Esophagus squamous epithelium (tissue), 4 donors: ENCODE results near the gene SMYD4.

Source experiments
- POLR2A ChIP-seq, 4 donors: fragments of 450-650 bp; IDR thresholded peaks; one replicate each; pipeline ENCODE4 v1.6.1; 2017; ENCODE audit warnings: antibody characterized with exemption in 4 of 4, mild to moderate bottlenecking in 4 of 4, moderate library complexity in 3 of 4
- TF ChIP-seq, protein P1 (sequence below), 6 experiments: fragments of 450-650 bp in 4 of 6; fragments of 200-600 bp in 2 of 6; sonication (generic) in 2 of 6; IDR thresholded peaks; one replicate each; pipeline ENCODE4 v1.5.1; 2016 to 2019; ENCODE audit warnings: antibody characterized with exemption in 6 of 6, mild to moderate bottlenecking in 4 of 6, moderate library complexity in 4 of 6

- TF ChIP-seq, protein P1, sequence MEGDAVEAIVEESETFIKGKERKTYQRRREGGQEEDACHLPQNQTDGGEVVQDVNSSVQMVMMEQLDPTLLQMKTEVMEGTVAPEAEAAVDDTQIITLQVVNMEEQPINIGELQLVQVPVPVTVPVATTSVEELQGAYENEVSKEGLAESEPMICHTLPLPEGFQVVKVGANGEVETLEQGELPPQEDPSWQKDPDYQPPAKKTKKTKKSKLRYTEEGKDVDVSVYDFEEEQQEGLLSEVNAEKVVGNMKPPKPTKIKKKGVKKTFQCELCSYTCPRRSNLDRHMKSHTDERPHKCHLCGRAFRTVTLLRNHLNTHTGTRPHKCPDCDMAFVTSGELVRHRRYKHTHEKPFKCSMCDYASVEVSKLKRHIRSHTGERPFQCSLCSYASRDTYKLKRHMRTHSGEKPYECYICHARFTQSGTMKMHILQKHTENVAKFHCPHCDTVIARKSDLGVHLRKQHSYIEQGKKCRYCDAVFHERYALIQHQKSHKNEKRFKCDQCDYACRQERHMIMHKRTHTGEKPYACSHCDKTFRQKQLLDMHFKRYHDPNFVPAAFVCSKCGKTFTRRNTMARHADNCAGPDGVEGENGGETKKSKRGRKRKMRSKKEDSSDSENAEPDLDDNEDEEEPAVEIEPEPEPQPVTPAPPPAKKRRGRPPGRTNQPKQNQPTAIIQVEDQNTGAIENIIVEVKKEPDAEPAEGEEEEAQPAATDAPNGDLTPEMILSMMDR (IDR thresholded peaks at IDR 0.05): no peak
- no peak for TF ChIP-seq POLR2A (IDR thresholded peaks at IDR 0.05)
Measured at GRCh38 chr17:1796800-1797199, 32.9 kb downstream of the SMYD4 start.
